ENCODE results near the gene CDX2. TPM values are rescaled to one million over a fixed set of nuclear protein-coding genes. Genes with fewer than 3 reads are reported as not detected.

The CDX2 gene
- total RNA-seq, 4 donors from 2014 or later: 0.56 TPM; not detected in 3

DNA sequence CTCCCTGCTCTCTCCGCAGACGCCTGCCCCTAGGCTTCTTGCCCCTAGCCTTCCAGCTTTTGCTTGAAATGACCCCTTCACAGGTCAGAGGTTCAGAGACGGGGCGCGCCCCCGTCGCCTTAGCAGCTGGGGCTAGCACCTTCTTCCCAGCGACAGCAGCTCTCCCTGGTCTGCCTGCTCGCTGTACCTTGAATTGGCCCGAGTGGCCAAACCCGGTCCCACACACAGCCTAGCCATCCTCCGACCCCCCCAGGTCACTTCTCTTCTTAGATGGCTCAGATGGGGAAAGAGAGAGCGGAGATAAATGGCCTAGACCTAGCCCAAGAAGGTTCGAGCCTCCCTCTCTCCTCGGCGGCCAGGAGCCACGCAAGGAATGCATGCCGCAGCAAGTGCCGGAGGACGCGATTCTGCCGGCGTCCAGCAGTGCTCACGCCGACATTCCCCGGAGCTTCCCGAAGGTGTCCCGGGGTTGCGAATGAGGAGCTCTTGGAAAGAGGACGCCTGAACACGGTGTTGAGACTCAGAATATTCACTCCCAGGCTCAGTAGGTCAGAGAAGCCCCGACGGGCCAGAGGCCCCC, 1.3 kb downstream of the CDX2 start:
- in situ Hi-C loops (cut with MboI; ENCODE audit: low sequenced_read_pairs in 4 of 4) (no loop called here), intact Hi-C loops (cut with DNase I; ENCODE audit: low total_unique reads) (no loop called here)
- Histone ChIP-seq H3K9me3 (no peaks in the 10 kb centered on the region), H3K4me3 (peak overlapping the region in 1 of 4 donors; percentile 38), H3K27ac (no peak overlapping the region), H3K27me3 (peaks cover 85 to 93% (median 90%) of the 10 kb centered on the region in 3 donors), H3K36me3 (no peaks in the 10 kb centered on the region), H3K4me1 (peaks cover 0 to 5% of the 10 kb centered on the region in 2 donors)
- TF ChIP-seq, protein P1, sequence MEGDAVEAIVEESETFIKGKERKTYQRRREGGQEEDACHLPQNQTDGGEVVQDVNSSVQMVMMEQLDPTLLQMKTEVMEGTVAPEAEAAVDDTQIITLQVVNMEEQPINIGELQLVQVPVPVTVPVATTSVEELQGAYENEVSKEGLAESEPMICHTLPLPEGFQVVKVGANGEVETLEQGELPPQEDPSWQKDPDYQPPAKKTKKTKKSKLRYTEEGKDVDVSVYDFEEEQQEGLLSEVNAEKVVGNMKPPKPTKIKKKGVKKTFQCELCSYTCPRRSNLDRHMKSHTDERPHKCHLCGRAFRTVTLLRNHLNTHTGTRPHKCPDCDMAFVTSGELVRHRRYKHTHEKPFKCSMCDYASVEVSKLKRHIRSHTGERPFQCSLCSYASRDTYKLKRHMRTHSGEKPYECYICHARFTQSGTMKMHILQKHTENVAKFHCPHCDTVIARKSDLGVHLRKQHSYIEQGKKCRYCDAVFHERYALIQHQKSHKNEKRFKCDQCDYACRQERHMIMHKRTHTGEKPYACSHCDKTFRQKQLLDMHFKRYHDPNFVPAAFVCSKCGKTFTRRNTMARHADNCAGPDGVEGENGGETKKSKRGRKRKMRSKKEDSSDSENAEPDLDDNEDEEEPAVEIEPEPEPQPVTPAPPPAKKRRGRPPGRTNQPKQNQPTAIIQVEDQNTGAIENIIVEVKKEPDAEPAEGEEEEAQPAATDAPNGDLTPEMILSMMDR (IDR thresholded peaks at IDR 0.05 in 4 of 5, conservative IDR thresholded peaks at IDR 0.05 in 1 of 5): no peak
- TF ChIP-seq POLR2A (IDR thresholded peaks at IDR 0.05): no peak
- DNase-seq: no peak
- no peak for ATAC-seq

DNA sequence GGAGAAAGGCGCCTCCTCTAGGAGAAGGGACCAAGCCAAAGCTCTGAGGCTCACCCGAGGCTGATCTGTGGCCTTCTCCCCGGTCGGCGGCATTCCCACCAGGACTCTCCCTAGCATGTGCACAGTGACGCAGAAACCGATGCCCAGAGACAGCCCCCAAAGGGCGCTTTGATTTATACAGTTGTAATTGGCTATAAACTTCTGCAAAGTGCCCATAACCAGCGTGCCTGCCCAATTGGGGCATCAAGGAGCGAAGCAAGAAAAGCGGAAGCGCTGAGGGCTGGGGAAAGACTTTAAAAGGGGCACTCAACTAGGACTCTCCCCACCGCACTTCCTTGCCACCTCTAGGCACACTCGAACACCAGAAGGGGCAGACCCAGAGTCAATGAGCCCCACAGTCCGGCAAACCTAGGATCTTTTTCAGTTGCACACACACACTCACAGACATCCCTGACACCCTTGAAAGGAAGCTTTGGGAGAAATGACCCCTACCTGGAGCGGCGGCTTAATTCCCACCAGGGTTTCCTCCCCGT, 1.8 kb downstream of the CDX2 start:
- H3K4me3 ChIP-seq: no peak overlapping the region
- DNase-seq (no peak), ATAC-seq (no peak)
- in situ Hi-C loops (cut with MboI; ENCODE audit: low sequenced_read_pairs in 4 of 4) (no loop called here), intact Hi-C loops (cut with DNase I; ENCODE audit: low total_unique reads) (no loop called here)
- no peak overlapping the region for H3K27ac ChIP-seq
- H3K27me3 ChIP-seq: peaks cover 82 to 88% (median 85%) of the 10 kb centered on the region in 3 donors
- H3K36me3 ChIP-seq: no peaks in the 10 kb centered on the region
- TF ChIP-seq, protein P1 (IDR thresholded peaks at IDR 0.05 in 4 of 5, conservative IDR thresholded peaks at IDR 0.05 in 1 of 5): no peak
- no peak for TF ChIP-seq POLR2A (IDR thresholded peaks at IDR 0.05)
- peaks cover 0 to 5% of the 10 kb centered on the region in 2 donors for H3K4me1 ChIP-seq
- no peaks in the 10 kb centered on the region for H3K9me3 ChIP-seq

DNA sequence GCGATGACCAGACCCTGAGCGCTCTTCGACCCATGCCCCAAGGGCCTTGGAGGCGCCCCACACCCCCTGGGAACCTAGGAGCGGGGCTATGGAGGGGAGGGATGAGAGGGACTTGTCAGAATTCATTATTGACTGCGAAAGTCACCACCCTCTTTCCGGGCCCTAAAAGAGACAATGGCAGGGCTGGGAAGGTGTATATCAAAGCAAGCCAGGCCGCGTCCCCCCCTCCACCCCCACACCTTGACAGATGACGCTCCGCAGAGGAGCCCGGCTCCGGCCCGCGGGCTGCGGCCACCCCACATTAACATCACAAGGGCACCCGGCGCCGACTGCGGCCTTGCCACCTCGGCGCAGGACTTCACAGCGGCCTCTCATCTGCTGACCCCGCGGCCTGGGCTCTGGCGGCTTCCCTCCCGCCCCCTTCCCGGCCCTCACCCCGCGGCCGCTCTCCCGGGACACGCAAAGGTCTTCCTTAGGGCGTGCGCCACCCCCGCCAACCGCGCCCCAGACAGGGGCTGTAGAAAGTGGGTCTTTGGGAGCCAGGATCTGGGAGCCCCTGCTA, 2.4 kb downstream of the CDX2 start:
- in situ Hi-C loops (cut with MboI; ENCODE audit: low sequenced_read_pairs in 4 of 4): no loop called here

DNA sequence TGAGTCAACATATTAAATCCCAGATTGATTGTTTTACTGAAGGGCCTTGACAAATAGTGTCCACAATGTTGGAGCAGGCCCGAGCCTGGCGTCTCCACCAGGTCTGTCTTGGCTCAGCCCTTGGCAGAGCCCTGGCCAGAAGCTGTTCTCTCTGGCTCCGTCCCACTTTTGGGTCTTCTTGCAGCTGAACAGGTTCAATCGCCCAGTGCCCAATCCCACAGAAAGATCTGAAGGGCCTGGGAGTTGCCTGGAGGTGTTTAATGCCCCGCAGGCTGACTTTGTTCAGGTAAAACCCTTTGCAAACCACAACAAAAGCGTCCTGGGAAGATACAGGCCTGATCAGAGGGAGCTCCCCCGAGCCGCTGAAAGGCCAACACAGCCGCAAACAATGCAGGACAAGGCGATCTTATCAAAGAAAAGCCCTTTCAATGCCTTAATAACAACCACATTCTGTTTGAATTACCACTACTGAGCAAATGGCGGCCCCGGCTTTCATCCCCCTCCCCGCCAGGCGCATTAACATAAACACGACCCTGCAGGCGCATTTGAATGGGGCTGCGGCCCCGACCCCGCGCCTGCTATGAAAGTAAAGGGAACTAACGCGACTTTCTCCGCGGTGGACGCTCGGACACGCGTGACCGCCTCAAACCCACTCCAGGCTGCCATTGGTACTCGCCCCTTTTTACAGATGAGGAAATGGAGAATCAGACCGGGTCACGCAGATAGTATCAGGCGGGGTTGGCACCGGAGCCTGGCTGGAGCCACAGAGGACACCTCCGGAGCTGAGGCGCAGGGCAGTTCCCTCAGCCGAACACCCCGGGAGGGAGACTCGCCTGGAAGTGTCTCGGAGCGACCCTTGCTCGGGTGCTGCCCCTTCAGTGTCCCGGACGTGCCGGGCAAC, 3.1 kb downstream of the CDX2 start:
- TF ChIP-seq, protein P1 (IDR thresholded peaks at IDR 0.05 in 4 of 5, conservative IDR thresholded peaks at IDR 0.05 in 1 of 5): no peak
- TF ChIP-seq POLR2A (IDR thresholded peaks at IDR 0.05): no peak
- H3K4me3 ChIP-seq: no peak overlapping the region
- H3K4me1 ChIP-seq: peaks cover 1 to 6% of the 10 kb centered on the region in 2 donors
- H3K9me3 ChIP-seq: no peaks in the 10 kb centered on the region
- H3K36me3 ChIP-seq: no peaks in the 10 kb centered on the region
- DNase-seq (no peak), ATAC-seq (no peak)
- in situ Hi-C loops (cut with MboI; ENCODE audit: low sequenced_read_pairs in 4 of 4): no loop called here
- H3K27ac ChIP-seq: no peak overlapping the region
- H3K27me3 ChIP-seq: peaks cover 75 to 83% (median 75%) of the 10 kb centered on the region in 3 donors
- intact Hi-C loops (cut with DNase I; ENCODE audit: low total_unique reads): no loop called here

More for the DNA sequence above, 2.4 kb downstream of the CDX2 start:
- TF ChIP-seq POLR2A (IDR thresholded peaks at IDR 0.05): no peak
- TF ChIP-seq, protein P1 (IDR thresholded peaks at IDR 0.05 in 4 of 5, conservative IDR thresholded peaks at IDR 0.05 in 1 of 5): no peak
- H3K4me1 ChIP-seq: peaks cover 0 to 5% of the 10 kb centered on the region in 2 donors
- H3K36me3 ChIP-seq: no peaks in the 10 kb centered on the region
- ATAC-seq (no peak), DNase-seq (no peak)
- H3K4me3 ChIP-seq: no peak overlapping the region
- intact Hi-C loops (cut with DNase I; ENCODE audit: low total_unique reads): no loop called here
- H3K27me3 ChIP-seq: peaks cover 78 to 83% (median 79%) of the 10 kb centered on the region in 3 donors
- H3K9me3 ChIP-seq: no peaks in the 10 kb centered on the region
- H3K27ac ChIP-seq: no peak overlapping the region
